ENCODE measurements around the gene VPS41.

VPS41 gene

DNA sequence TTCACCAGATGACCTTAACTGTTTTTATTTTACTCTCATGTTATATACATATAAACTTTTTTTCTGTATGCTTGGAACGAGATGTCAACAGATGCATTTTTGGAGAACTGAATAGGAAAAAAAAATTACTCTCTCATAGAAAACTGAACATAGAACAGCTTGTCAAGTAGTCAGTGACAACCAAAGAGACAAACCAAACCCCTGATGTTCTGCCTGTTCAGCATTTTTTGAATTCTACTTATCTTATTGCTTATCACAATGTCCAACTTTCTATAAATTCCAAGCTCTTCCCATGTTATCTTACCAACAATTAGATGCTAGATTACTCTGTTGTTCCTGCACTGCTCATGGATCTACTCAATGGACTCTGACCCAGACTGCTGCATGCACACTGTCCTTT lies 95.2 kb downstream of the VPS41 start:
- TF ChIP-seq JUND (IDR thresholded peaks at IDR 0.05; ENCODE audit: low read depth) = no peak
- no peak for DNase-seq (ENCODE audit: low read depth in 1 of 2, low spot score in 1 of 2)
- in situ Hi-C loops (cut with HindIII; ENCODE audit: low pct_unique_long_range_greater_than_20kb, low sequenced_read_pairs) = no loop called here

DNA sequence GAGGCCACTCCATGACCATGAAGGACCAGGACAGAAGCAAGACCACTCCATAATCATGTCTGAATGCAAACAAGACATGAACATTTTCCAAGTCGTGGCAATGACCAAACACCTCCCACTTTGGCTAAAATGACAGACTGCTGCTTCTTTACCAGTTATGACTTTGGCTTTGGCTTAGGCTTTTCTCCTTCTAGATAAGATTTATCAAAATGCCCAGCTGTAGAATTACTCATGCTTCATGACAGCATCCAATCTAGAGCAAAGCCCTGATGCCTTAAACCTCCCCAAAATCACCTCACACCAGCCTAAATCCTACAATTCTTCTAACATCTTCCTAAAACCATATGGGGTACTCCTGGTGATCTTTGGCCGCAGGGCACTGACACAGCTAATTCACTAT lies 102.1 kb downstream of the VPS41 start:
- TF ChIP-seq JUND (IDR thresholded peaks at IDR 0.05; ENCODE audit: low read depth) = no peak
- in situ Hi-C loops (cut with HindIII; ENCODE audit: low pct_unique_long_range_greater_than_20kb, low sequenced_read_pairs) = no loop called here
- DNase-seq (ENCODE audit: low read depth in 1 of 2, low spot score in 1 of 2) = no peak

DNA sequence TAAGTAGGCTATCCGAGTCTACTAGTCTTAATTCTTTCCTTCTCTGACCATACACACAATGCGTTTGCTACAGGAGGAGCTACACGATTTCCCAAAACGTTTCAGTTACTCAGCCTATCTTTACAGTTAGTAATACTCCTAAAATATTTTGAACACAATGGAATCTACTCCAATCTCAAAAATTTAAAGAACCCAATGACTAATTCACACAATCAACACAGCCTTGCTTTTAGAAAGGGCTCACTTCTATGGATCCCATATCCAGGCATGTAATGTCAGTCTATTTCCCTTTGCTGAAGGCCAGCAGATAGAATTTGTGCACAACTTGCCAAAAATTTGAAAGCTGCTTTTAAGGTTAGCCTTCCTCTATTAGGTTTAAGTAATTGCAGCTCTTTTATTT lies 107.2 kb downstream of the VPS41 start:
- no peak for TF ChIP-seq JUND (IDR thresholded peaks at IDR 0.05; ENCODE audit: low read depth)
- no peak for DNase-seq (ENCODE audit: low read depth in 1 of 2, low spot score in 1 of 2)
- in situ Hi-C loops (cut with HindIII; ENCODE audit: low pct_unique_long_range_greater_than_20kb, low sequenced_read_pairs) = no loop called here

DNA sequence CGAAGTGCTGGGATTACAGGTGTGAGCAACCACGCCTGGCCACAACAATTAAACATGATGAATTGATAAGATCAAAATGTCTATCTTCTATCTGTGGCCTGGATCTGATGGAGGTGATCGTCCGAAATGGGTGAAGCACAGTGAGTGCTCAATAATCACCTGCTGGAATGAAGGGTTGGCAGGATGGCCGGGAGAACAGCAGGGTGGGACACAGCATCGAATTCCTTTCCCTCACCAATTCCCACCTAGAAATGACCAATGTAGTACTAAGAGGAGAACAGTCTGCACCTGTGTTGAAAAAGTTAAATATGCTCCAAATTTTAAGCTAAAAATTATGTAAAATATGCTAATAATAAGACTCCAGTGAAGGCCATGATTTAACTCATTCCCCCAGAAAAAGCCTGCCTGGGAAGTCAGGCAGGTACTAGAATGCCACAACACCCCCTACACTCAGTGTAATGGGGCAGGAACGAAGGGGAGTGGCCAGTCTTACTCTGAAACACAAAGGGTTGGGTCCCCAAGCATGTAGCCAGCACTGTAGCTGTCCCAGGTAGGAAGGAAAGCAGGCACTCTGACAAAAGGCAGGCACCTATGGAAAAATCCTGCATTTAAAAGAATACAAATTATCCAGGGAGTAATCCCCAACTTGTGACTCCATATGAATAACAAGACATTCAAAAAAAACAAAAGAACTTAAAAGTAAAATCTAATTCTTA lies 110.3 kb downstream of the VPS41 start:
- in situ Hi-C loops (cut with HindIII; ENCODE audit: low pct_unique_long_range_greater_than_20kb, low sequenced_read_pairs) = no loop called here
- no peak for TF ChIP-seq JUND (IDR thresholded peaks at IDR 0.05; ENCODE audit: low read depth)
- DNase-seq (ENCODE audit: low read depth in 1 of 2, low spot score in 1 of 2) = no peak

DNA sequence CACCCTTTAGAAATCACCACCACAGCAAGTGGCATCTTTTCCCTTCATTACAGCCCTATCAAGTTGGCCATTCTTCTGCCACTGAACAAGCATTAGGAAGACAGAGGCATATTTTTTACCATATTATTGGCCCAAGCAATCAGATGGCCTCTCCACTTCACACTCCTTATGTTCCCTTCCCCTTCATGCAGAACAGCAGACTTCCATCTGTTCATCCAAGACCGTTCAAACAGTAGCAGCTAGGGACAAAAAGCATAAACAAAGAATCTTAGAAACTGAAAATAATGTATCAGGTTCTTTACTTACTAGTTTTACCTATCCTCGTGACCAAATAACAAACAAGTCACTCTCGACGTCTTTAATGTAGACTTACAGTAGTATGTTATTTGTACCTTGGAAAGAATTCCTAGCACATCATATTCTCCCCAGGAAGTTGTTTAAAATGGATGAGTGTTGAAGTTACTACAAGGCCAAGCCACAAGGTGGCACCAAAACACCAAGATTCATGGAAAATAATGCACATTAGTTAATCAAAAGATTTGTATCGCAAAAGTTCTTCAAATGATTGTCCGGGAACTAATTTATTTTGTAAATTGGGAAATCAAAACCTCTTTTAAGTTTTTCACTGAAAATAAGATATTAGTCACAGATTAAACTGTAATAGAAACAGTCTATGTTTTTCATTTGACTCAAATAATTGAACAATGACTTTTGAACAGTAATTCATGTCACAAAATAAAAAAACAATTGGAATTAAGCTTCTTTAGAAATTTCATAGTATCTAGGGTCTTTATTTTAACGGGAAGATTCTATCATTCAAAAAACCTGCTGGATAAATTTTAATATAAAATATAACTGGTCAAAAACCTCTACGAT lies 112.1 kb downstream of the VPS41 start:
- peak; percentile 12 to 74 for DNase-seq (ENCODE audit: low read depth in 1 of 2, low spot score in 1 of 2)
- in situ Hi-C loops (cut with HindIII; ENCODE audit: low pct_unique_long_range_greater_than_20kb, low sequenced_read_pairs) = no loop called here
- no peak for TF ChIP-seq JUND (IDR thresholded peaks at IDR 0.05; ENCODE audit: low read depth)

DNA sequence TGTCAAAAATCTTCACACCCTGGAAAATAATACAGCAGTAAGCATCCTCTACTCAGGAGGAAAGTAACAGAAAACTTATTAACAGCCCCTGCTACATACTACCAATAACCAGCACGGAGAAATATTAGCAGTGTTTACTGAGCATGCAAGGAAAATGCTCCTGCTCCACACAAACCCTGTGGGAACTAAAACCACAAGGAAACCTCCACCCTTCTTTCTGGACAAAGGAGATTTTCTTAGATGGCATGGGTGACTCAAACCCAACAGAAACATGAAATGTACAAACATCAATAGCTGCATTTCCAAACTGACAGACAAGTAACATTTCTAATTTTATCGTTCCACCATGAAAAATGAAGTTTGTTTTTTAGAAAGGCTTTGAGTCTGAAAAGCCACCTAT lies 113.4 kb downstream of the VPS41 start:
- no peak for DNase-seq (ENCODE audit: low read depth in 1 of 2, low spot score in 1 of 2)
- TF ChIP-seq JUND (IDR thresholded peaks at IDR 0.05; ENCODE audit: low read depth) = no peak
- in situ Hi-C loops (cut with HindIII; ENCODE audit: low pct_unique_long_range_greater_than_20kb, low sequenced_read_pairs) = no loop called here

DNA sequence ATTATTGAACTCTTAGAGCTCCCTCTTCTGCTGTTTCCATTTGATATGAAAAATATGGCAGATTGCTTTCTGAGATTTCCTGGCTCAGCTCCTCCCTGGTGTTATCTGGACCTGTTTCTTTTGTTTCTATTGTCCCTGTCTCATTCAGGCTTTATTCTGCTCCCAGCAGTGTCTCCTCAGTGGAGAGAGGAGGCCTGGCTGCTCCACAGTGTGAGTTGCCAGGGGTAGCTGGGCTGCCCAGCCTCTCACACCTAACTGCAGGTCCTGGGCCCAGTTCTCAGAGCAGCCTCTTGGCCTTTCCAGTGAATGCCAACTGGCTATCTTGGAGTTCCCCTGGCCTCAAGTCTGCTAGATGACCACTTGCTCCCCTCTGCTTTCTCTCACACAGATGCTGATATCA lies 127.0 kb downstream of the VPS41 start:
- in situ Hi-C loops (cut with HindIII; ENCODE audit: low pct_unique_long_range_greater_than_20kb, low sequenced_read_pairs) = no loop called here
- DNase-seq (ENCODE audit: low read depth in 1 of 2, low spot score in 1 of 2) = no peak
- no peak for TF ChIP-seq JUND (IDR thresholded peaks at IDR 0.05; ENCODE audit: low read depth)

DNA sequence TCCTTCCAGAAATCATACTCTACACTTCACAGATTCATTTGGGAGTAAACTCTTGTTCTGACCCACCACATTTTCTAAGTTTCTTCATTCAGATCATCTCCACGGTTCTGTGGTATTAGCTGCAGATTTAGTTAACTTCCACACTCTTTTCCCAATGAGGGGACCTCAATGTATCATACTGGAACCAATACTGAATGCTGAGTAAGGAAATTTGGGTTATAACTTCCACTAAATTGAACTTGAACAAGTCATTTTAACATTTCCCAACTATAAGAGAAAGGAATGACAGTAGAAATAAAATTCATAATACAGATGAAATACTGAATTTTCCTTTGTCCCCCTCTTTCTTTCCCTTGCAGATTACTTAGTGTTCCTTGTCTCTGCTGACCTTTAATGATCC lies 131.4 kb downstream of the VPS41 start:
- DNase-seq (ENCODE audit: low read depth in 1 of 2, low spot score in 1 of 2) = no peak
- TF ChIP-seq JUND (IDR thresholded peaks at IDR 0.05; ENCODE audit: low read depth) = no peak
- in situ Hi-C loops (cut with HindIII; ENCODE audit: low pct_unique_long_range_greater_than_20kb, low sequenced_read_pairs) = no loop called here

DNA sequence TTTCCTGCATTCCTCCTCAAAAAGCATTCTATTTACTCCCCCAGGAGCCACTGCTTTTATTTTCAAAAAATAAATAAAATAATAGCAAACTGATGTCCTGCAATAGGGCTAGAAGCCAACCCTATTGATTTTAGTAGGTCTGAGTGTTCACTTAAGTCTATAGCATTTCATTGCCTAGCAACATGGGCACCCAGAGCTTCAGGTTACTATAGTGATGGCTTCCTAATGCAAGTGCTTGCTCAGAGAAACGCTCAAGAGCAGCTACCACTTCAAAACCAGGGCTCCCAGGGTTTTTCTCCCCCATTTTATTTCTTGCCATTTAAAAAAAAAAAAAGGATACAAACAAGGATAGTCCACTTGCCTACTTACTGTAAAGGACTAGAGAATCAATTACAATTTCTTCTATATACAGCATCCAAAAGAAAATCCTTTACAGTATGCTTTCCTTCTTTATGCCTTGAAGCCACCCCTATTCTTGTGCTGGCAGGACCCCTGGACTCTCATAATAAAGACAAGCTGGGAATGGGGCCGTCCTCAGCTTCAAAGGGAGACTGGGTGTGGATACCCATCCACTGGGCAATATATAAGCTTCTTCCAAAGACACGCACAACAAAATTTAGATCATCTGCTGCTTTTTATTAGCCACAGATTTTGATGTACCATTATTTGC lies 133.3 kb downstream of the VPS41 start:
- in situ Hi-C loops (cut with HindIII; ENCODE audit: low pct_unique_long_range_greater_than_20kb, low sequenced_read_pairs) = no loop called here
- no peak for TF ChIP-seq JUND (IDR thresholded peaks at IDR 0.05; ENCODE audit: low read depth)
- no peak for DNase-seq (ENCODE audit: low read depth in 1 of 2, low spot score in 1 of 2)

DNA sequence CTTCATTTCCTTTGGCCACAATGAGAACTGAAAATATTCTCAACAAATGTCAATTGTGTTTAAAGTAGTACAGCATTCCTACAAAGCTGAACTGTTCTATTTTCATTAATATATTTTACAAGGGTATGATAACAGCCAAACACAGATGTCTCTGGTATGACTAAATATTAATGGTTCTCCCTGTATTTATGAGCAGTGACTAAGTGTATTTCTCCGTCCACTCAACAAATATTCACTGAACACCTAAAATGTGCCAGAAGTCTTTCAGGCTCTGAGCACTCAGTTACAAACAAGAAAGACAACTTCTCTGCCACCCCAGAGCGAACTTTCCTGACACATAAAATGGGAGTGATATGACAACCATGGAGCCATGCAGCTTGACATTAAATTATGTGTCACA lies 135.6 kb downstream of the VPS41 start:
- TF ChIP-seq JUND (IDR thresholded peaks at IDR 0.05; ENCODE audit: low read depth) = no peak
- in situ Hi-C loops (cut with HindIII; ENCODE audit: low pct_unique_long_range_greater_than_20kb, low sequenced_read_pairs) = no loop called here
- DNase-seq (ENCODE audit: low read depth in 1 of 2, low spot score in 1 of 2) = no peak

DNA sequence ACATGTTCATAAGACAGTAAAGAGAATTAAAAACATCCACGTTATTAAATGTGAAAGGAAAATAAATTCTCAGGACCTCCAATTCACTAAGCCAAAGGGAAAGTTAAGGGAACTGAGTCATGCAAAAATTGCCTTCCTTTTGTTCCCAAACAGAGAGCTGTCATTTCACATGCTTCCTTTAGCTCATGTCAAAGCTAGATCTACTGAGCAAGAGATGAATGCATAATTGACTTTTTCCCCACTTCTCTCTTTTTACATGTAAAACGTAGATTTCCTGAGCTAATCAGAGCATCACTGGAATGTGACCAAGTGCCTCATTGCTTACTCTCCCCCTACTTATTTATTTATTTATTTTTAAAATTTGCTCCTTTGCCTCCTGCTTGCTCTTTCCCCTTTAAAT lies 148.8 kb downstream of the VPS41 start:
- no peak for TF ChIP-seq JUND (IDR thresholded peaks at IDR 0.05; ENCODE audit: low read depth)
- DNase-seq (ENCODE audit: low read depth in 1 of 2, low spot score in 1 of 2) = no peak
- in situ Hi-C loops (cut with HindIII; ENCODE audit: low pct_unique_long_range_greater_than_20kb, low sequenced_read_pairs) = no loop called here

DNA sequence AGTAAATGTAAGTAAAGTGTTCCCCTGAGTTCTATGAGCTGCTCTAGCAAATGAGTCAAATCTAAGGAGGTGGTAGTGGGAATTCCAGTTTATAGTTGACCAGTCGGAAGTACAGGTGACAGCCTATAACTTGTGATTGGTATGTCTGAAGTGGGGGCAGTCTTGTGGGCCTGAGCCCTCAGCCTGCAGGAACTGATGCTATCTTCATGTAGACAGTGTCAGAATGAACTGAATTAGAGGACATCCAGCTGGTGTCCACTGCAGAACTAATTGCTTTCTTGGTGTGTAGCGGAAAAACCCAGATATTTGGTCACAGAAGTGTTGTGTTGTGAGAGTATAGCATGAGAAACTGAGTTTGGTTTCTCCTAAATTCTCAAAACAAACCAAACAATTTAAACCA lies 150.0 kb downstream of the VPS41 start:
- in situ Hi-C loops (cut with HindIII; ENCODE audit: low pct_unique_long_range_greater_than_20kb, low sequenced_read_pairs) = no loop called here
- no peak for TF ChIP-seq JUND (IDR thresholded peaks at IDR 0.05; ENCODE audit: low read depth)

DNA sequence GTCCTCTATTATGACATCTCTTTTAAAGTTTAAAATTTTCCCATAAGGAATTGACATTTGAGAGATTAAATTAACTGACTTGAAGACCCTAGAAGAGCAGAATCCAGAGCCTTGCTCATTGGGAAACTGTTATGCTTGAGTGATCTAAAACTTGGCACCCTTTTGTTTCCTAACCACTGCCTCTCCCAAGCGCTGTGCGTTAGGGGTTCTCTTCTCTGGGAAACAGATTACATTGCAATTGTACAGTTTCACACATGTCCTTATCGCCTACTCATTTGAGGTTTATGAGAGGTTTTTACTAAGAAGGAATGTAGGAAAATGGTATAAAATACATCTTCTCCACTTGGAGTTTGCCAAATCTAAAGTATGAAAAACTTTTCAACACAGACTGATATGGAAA lies 151.1 kb downstream of the VPS41 start:
- DNase-seq (ENCODE audit: low read depth in 1 of 2, low spot score in 1 of 2) = no peak
- in situ Hi-C loops (cut with HindIII; ENCODE audit: low pct_unique_long_range_greater_than_20kb, low sequenced_read_pairs) = no loop called here
- no peak for TF ChIP-seq JUND (IDR thresholded peaks at IDR 0.05; ENCODE audit: low read depth)

More for the DNA sequence above, 150.0 kb downstream of the VPS41 start:
- no peak for DNase-seq (ENCODE audit: low read depth in 1 of 2, low spot score in 1 of 2)

Data from T47D (cell line).